Panc1 (cell line): ENCODE measurements around the gene NEURL3.

ENCODE experiments used
- CTCF ChIP-seq: fragments of 450-650 bp; IDR thresholded peaks from 2 replicates; pipeline ENCODE4 v1.5.1; 2017; ENCODE audit warnings: mild to moderate bottlenecking
- POLR2AphosphoS5 ChIP-seq: IDR thresholded peaks from 2 replicates; pipeline ENCODE4 v1.6.1; 2012; ENCODE audit warnings: mild to moderate bottlenecking, low read depth, low read length, moderate library complexity
- TCF7L2 ChIP-seq: IDR thresholded peaks from 2 replicates; pipeline ENCODE4 v1.6.1; 2011; ENCODE audit warnings: mild to moderate bottlenecking, low read depth, low read length, inconsistent platforms

- TF ChIP-seq CTCF (no peak), POLR2AphosphoS5 (no peak), TCF7L2 (no peak)
These were observed 24.9 kb upstream of the NEURL3 start for GRCh38 chr2:96530144-96530430.
